Measurements from ENCODE around the gene CRACDL. TPM values are rescaled to one million over a fixed set of nuclear protein-coding genes. Genes with fewer than 3 reads are reported as not detected.

The CRACDL gene
- total RNA-seq, 1 experiment from 2014 or later = 2.4 TPM

- BruUV-seq (replicated peaks) = no TSS peak
- in situ Hi-C loops (cut with HindIII; ENCODE audit: low pct_unique_long_range_greater_than_20kb, low sequenced_read_pairs) (no loop called here), intact Hi-C loops (cut with micrococcal nuclease; ENCODE audit: unreplicated experiment) (no loop called here)
- CTCF ChIA-PET = no interaction called here
- Histone ChIP-seq H3K4me3 (ENCODE audit: low read depth in 2 of 2, low read length in 2 of 2) (no peak overlapping the region), H3K27me3 (ENCODE audit: control insufficient read depth, insufficient read depth, low read length) (no peaks in the 10 kb centered on the region), H3K4me1 (ENCODE audit: control insufficient read depth, insufficient read depth, low read length) (no peaks in the 10 kb centered on the region), H3K36me3 (ENCODE audit: control insufficient read depth, insufficient read depth, low read length) (no peaks in the 10 kb centered on the region), H3K27ac (ENCODE audit: low read length) (no peak overlapping the region), H3K9me3 (ENCODE audit: control insufficient read depth, insufficient read depth, low read depth, low read length) (no peaks in the 10 kb centered on the region)
- DNase-seq (ENCODE audit: low read depth, low spot score) = no peak
- no peak for TF ChIP-seq SIN3A (IDR thresholded peaks at IDR 0.05; ENCODE audit: borderline replicate concordance, insufficient read depth, low read depth, low read length)
- no peak for TF ChIP-seq CTCF (IDR thresholded peaks at IDR 0.05)
- no peak for TF ChIP-seq TCF7L2 (IDR thresholded peaks at IDR 0.05; ENCODE audit: low read depth, low read length)
- no peak for TF ChIP-seq REST (IDR thresholded peaks at IDR 0.05; ENCODE audit: insufficient read depth in 1 of 2, low read depth in 2 of 2, low read length in 1 of 2)
- no peak for TF ChIP-seq POLR2AphosphoS5 (IDR thresholded peaks at IDR 0.05; ENCODE audit: low read depth, low read length)
- POLR2A ChIA-PET = interaction anchor here (0.6 kb wide), 1 partner anchor 96 kb away, joined by 4 read pairs; no protein-coding TSS in a partner anchor
- ATAC-seq = no peak
Measured at GRCh38 chr2:98861601-98862000, 74.4 kb downstream of the CRACDL start.

- BruUV-seq (replicated peaks) = no TSS peak
- Histone ChIP-seq H3K36me3 (ENCODE audit: control insufficient read depth, insufficient read depth, low read length) (no peaks in the 10 kb centered on the region), H3K4me3 (ENCODE audit: low read depth in 2 of 2, low read length in 2 of 2) (no peak overlapping the region), H3K27me3 (ENCODE audit: control insufficient read depth, insufficient read depth, low read length) (no peaks in the 10 kb centered on the region), H3K27ac (ENCODE audit: low read length) (no peak overlapping the region), H3K4me1 (ENCODE audit: control insufficient read depth, insufficient read depth, low read length) (no peaks in the 10 kb centered on the region), H3K9me3 (ENCODE audit: control insufficient read depth, insufficient read depth, low read depth, low read length) (no peaks in the 10 kb centered on the region)
- ATAC-seq = no peak
- POLR2A ChIA-PET = no interaction called here
- CTCF ChIA-PET = no interaction called here
- intact Hi-C loops (cut with micrococcal nuclease; ENCODE audit: unreplicated experiment) (no loop called here), in situ Hi-C loops (cut with HindIII; ENCODE audit: low pct_unique_long_range_greater_than_20kb, low sequenced_read_pairs) (no loop called here)
- TF ChIP-seq REST (IDR thresholded peaks at IDR 0.05; ENCODE audit: insufficient read depth in 1 of 2, low read depth in 2 of 2, low read length in 1 of 2) = no peak
- no peak for TF ChIP-seq CTCF (IDR thresholded peaks at IDR 0.05)
- TF ChIP-seq POLR2AphosphoS5 (IDR thresholded peaks at IDR 0.05; ENCODE audit: low read depth, low read length) = no peak
- TF ChIP-seq SIN3A (IDR thresholded peaks at IDR 0.05; ENCODE audit: borderline replicate concordance, insufficient read depth, low read depth, low read length) = no peak
- no peak for TF ChIP-seq TCF7L2 (IDR thresholded peaks at IDR 0.05; ENCODE audit: low read depth, low read length)
- DNase-seq (ENCODE audit: low read depth, low spot score) = no peak
Measured at GRCh38 chr2:98859323-98859722, 76.7 kb downstream of the CRACDL start.

Measured in Panc1 (cell line).